ENCODE data around the gene TRPM3. TPM values are rescaled to one million over a fixed set of nuclear protein-coding genes. Genes with fewer than 3 reads are reported as not detected.

Gene TRPM3
- total RNA-seq, 4 donors from 2014 or later: 0.07 to 0.66 TPM; not detected in 2

GRCh38 chr9:71112866-71113265, 8.6 kb downstream of the TRPM3 start:
- in situ Hi-C loops (cut with MboI; ENCODE audit: low sequenced_read_pairs in 4 of 4) (no loop called here), intact Hi-C loops (cut with DNase I; ENCODE audit: low total_unique reads) (no loop called here)

DNA sequence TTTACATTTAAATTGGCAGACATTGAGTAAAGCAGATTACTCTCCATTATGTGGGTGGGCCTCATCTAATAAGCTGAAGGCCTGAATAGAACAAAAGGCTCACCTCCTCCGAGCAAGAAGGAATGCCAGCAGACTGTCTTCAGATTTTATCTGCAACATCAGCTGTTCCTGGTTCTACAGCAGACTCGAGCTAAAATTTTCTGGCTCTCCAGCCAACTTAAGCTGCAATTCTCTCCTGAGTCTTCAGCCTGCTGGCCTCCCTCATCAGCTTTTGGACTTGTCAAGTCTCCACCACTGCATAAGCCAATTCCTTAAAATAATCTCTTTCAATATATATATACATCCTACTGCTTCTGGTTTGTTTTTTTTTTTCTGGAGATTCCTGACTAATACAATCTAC, 12.5 kb downstream of the TRPM3 start:
- ATAC-seq (no peak), DNase-seq (no peak)
- Histone ChIP-seq H3K27ac (no peak overlapping the region), H3K36me3 (no peaks in the 10 kb centered on the region), H3K4me3 (no peak overlapping the region), H3K4me1 (no peaks in the 10 kb centered on the region), H3K9me3 (no peaks in the 10 kb centered on the region), H3K27me3 (no peaks in the 10 kb centered on the region)
- no peak for TF ChIP-seq POLR2A (IDR thresholded peaks at IDR 0.05)
- TF ChIP-seq, protein P1, sequence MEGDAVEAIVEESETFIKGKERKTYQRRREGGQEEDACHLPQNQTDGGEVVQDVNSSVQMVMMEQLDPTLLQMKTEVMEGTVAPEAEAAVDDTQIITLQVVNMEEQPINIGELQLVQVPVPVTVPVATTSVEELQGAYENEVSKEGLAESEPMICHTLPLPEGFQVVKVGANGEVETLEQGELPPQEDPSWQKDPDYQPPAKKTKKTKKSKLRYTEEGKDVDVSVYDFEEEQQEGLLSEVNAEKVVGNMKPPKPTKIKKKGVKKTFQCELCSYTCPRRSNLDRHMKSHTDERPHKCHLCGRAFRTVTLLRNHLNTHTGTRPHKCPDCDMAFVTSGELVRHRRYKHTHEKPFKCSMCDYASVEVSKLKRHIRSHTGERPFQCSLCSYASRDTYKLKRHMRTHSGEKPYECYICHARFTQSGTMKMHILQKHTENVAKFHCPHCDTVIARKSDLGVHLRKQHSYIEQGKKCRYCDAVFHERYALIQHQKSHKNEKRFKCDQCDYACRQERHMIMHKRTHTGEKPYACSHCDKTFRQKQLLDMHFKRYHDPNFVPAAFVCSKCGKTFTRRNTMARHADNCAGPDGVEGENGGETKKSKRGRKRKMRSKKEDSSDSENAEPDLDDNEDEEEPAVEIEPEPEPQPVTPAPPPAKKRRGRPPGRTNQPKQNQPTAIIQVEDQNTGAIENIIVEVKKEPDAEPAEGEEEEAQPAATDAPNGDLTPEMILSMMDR (IDR thresholded peaks at IDR 0.05 in 4 of 5, conservative IDR thresholded peaks at IDR 0.05 in 1 of 5): no peak
- intact Hi-C loops (cut with DNase I; ENCODE audit: low total_unique reads): no loop called here
- in situ Hi-C loops (cut with MboI; ENCODE audit: low sequenced_read_pairs in 4 of 4): no loop called here

More at GRCh38 chr9:71112866-71113265, 8.6 kb downstream of the TRPM3 start:
- no peak for TF ChIP-seq POLR2A (IDR thresholded peaks at IDR 0.05)
- TF ChIP-seq, protein P1 (IDR thresholded peaks at IDR 0.05 in 4 of 5, conservative IDR thresholded peaks at IDR 0.05 in 1 of 5): no peak
- Histone ChIP-seq H3K27ac (no peak overlapping the region), H3K4me1 (no peaks in the 10 kb centered on the region), H3K9me3 (no peaks in the 10 kb centered on the region), H3K4me3 (no peak overlapping the region), H3K36me3 (no peaks in the 10 kb centered on the region), H3K27me3 (no peaks in the 10 kb centered on the region)
- no peak for DNase-seq
- ATAC-seq: no peak

DNA sequence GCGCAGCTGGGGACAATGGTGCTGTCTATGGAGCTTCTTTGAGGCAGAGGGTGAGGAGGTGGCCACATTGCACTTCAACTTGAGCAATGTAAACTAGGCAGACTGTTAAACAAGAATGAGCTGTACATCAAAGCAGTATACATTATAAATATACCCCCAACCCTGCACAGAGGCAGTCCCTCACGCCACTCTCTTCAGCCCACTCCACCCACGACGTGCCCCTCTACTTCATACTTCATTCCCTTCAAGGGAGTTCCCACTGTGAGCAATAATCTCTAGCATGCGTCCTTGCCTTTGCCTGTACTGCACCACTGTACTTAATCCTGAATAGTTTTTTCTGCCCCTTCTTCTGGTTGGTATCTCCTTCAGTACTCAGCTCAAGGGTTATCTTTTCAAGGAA, 14.4 kb downstream of the TRPM3 start:
- Histone ChIP-seq H3K4me1 (no peaks in the 10 kb centered on the region), H3K36me3 (no peaks in the 10 kb centered on the region), H3K27ac (no peak overlapping the region), H3K4me3 (no peak overlapping the region), H3K27me3 (no peaks in the 10 kb centered on the region), H3K9me3 (no peaks in the 10 kb centered on the region)
- TF ChIP-seq, protein P1 (IDR thresholded peaks at IDR 0.05 in 4 of 5, conservative IDR thresholded peaks at IDR 0.05 in 1 of 5): no peak
- no peak for TF ChIP-seq POLR2A (IDR thresholded peaks at IDR 0.05)
- in situ Hi-C loops (cut with MboI; ENCODE audit: low sequenced_read_pairs in 4 of 4): no loop called here
- intact Hi-C loops (cut with DNase I; ENCODE audit: low total_unique reads): no loop called here
- ATAC-seq: no peak
- DNase-seq: no peak

- in situ Hi-C loops (cut with MboI; ENCODE audit: low sequenced_read_pairs in 4 of 4) (no loop called here), intact Hi-C loops (cut with DNase I; ENCODE audit: low total_unique reads) (no loop called here)
- H3K4me3 ChIP-seq: no peak overlapping the region
- no peaks in the 10 kb centered on the region for H3K36me3 ChIP-seq
- no peak overlapping the region for H3K27ac ChIP-seq
- ATAC-seq: no peak
- H3K9me3 ChIP-seq: no peaks in the 10 kb centered on the region
- TF ChIP-seq POLR2A (IDR thresholded peaks at IDR 0.05): no peak
- TF ChIP-seq, protein P1 (IDR thresholded peaks at IDR 0.05 in 4 of 5, conservative IDR thresholded peaks at IDR 0.05 in 1 of 5): no peak
- H3K4me1 ChIP-seq: no peaks in the 10 kb centered on the region
- DNase-seq: no peak
- no peaks in the 10 kb centered on the region for H3K27me3 ChIP-seq
Measured at GRCh38 chr9:71105192-71105591, 16.2 kb downstream of the TRPM3 start.

DNA sequence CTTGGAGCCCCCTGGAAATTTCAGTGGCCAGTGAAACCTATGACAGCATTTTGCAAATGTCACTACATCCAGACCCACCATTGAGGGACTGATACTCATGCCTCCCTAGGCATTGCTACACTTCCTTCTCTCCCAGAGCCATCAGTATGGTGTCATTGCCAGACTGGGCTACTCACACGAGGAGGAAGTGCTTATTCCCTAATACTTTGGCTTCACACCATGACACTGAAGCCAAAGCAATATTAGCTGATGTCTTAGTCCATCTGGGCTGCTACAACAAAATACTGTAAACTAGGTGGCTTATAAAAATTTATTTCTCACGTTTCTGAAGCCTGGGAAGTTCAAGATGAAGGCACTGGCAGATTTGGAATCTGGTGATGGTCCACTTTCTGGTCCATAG, 22.6 kb downstream of the TRPM3 start:
- Histone ChIP-seq H3K36me3 (no peaks in the 10 kb centered on the region), H3K27ac (no peak overlapping the region), H3K9me3 (no peaks in the 10 kb centered on the region), H3K4me3 (no peak overlapping the region), H3K27me3 (no peaks in the 10 kb centered on the region), H3K4me1 (no peaks in the 10 kb centered on the region)
- TF ChIP-seq POLR2A (IDR thresholded peaks at IDR 0.05): no peak
- TF ChIP-seq, protein P1 (IDR thresholded peaks at IDR 0.05 in 4 of 5, conservative IDR thresholded peaks at IDR 0.05 in 1 of 5): no peak
- DNase-seq: no peak
- no peak for ATAC-seq
- intact Hi-C loops (cut with DNase I; ENCODE audit: low total_unique reads) (no loop called here), in situ Hi-C loops (cut with MboI; ENCODE audit: low sequenced_read_pairs in 4 of 4) (no loop called here)

Measured in gastrocnemius medialis (tissue), 4 donors.